ENCODE data around the gene RUFY1.

DNA sequence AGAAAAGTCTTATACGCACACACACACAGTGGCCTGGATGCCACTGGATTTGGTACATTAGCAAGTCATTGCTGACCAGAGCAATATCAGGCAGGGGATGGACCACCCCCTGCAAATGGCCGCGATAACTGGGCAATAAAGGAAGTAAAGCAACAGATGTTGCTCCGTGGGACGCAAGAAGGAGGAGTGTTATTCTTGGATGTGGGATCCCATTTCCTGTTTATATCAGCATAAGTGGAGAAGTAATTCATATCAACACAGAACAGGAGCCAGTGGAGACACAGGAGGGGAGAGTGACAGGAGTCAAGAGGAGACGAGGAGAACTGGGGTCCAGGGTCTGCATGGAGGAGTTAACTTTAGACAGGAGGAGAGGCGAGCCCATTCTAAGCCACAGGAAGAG is 18.4 kb downstream of the RUFY1 start:
- TF ChIP-seq, protein P1, sequence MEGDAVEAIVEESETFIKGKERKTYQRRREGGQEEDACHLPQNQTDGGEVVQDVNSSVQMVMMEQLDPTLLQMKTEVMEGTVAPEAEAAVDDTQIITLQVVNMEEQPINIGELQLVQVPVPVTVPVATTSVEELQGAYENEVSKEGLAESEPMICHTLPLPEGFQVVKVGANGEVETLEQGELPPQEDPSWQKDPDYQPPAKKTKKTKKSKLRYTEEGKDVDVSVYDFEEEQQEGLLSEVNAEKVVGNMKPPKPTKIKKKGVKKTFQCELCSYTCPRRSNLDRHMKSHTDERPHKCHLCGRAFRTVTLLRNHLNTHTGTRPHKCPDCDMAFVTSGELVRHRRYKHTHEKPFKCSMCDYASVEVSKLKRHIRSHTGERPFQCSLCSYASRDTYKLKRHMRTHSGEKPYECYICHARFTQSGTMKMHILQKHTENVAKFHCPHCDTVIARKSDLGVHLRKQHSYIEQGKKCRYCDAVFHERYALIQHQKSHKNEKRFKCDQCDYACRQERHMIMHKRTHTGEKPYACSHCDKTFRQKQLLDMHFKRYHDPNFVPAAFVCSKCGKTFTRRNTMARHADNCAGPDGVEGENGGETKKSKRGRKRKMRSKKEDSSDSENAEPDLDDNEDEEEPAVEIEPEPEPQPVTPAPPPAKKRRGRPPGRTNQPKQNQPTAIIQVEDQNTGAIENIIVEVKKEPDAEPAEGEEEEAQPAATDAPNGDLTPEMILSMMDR (IDR thresholded peaks at IDR 0.05; ENCODE audit: insufficient read depth, low read length), result no peak
- TF ChIP-seq, protein P2, sequence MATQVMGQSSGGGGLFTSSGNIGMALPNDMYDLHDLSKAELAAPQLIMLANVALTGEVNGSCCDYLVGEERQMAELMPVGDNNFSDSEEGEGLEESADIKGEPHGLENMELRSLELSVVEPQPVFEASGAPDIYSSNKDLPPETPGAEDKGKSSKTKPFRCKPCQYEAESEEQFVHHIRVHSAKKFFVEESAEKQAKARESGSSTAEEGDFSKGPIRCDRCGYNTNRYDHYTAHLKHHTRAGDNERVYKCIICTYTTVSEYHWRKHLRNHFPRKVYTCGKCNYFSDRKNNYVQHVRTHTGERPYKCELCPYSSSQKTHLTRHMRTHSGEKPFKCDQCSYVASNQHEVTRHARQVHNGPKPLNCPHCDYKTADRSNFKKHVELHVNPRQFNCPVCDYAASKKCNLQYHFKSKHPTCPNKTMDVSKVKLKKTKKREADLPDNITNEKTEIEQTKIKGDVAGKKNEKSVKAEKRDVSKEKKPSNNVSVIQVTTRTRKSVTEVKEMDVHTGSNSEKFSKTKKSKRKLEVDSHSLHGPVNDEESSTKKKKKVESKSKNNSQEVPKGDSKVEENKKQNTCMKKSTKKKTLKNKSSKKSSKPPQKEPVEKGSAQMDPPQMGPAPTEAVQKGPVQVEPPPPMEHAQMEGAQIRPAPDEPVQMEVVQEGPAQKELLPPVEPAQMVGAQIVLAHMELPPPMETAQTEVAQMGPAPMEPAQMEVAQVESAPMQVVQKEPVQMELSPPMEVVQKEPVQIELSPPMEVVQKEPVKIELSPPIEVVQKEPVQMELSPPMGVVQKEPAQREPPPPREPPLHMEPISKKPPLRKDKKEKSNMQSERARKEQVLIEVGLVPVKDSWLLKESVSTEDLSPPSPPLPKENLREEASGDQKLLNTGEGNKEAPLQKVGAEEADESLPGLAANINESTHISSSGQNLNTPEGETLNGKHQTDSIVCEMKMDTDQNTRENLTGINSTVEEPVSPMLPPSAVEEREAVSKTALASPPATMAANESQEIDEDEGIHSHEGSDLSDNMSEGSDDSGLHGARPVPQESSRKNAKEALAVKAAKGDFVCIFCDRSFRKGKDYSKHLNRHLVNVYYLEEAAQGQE (IDR thresholded peaks at IDR 0.05; ENCODE audit: insufficient replicate concordance, low read depth), result no peak
- no peak for TF ChIP-seq GABPA (IDR thresholded peaks at IDR 0.05; ENCODE audit: low read depth)

Data from HL-60 (cell line).